PC-3 (cell line): ENCODE results near the gene GNG4.

Experiments used
- EZH2 ChIP-seq: fragments of 300-600 bp; sonication (generic); IDR thresholded peaks from one replicate; pipeline ENCODE4 v1.6.1; 2017; ENCODE audit warnings: antibody characterized with exemption, mild to moderate bottlenecking, low read length; ENCODE audit not compliant: unreplicated experiment
- TF ChIP-seq, protein P1 (sequence below): fragments of 300-600 bp; sonication (generic); conservative IDR thresholded peaks from 2 replicates; pipeline ENCODE4 v1.5.1; 2017; ENCODE audit warnings: antibody characterized with exemption, low read depth, mild to moderate bottlenecking, low read length

DNA sequence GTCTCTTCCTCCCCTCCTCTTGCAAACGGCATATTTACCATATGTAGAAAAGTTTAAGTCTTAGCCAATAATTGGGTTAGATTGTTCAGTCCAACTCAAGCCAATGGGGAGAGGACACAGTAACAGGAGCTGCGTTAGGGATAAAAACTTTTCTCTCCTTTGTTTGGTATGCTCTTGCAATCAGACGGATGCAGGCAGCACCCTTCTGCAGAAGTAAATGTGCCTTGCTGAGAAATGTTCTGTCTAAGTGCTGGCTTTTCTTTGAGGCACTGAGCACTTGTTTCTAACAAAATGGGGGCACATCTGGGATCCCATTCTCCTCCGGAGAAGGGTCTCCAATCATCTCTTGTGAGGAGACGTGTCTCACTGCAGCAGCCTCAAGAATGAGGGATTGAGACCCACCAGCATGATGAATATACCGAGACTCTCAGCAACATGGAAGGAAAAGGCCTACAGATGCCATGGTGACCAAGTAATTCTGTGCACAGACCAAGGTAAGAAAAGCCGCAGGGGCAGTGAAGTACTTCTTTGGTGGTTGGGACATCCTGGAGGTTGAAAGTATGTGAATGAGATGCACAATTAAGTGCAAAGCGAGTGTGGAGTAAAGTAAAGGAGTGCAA lies 20.7 kb upstream of the GNG4 start:
- TF ChIP-seq, protein P1, sequence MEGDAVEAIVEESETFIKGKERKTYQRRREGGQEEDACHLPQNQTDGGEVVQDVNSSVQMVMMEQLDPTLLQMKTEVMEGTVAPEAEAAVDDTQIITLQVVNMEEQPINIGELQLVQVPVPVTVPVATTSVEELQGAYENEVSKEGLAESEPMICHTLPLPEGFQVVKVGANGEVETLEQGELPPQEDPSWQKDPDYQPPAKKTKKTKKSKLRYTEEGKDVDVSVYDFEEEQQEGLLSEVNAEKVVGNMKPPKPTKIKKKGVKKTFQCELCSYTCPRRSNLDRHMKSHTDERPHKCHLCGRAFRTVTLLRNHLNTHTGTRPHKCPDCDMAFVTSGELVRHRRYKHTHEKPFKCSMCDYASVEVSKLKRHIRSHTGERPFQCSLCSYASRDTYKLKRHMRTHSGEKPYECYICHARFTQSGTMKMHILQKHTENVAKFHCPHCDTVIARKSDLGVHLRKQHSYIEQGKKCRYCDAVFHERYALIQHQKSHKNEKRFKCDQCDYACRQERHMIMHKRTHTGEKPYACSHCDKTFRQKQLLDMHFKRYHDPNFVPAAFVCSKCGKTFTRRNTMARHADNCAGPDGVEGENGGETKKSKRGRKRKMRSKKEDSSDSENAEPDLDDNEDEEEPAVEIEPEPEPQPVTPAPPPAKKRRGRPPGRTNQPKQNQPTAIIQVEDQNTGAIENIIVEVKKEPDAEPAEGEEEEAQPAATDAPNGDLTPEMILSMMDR = no peak
- no peak for TF ChIP-seq EZH2
